Kidney (tissue), 14 donors: ENCODE data around the gene SLC11A2. TPM values are rescaled to one million over a fixed set of nuclear protein-coding genes. Genes with fewer than 3 reads are reported as not detected.

ENCODE experiments used
- DNase-seq, 5 donors: peaks; one replicate each; pipeline ENCODE4 v3.0.0-alpha.2; 2013 to 2020
- FAIRE-seq: peaks from 2 replicates; lab custom pipeline; 2012; peaks lifted over from hg19 to GRCh38; lab: Jason Lieb, UNC
- H3K27ac ChIP-seq, 2 donors: one replicate each; pipeline ENCODE4 v1.7.0; 2013; ENCODE audit warnings: low read depth in 2 of 2, low read length in 2 of 2, inconsistent platforms in 1 of 2
- H3K27me3 ChIP-seq: one replicate; pipeline ENCODE4 v1.7.1; 2013; ENCODE audit warnings: low read length, inconsistent platforms; ENCODE audit not compliant: control insufficient read depth, insufficient read depth
- H3K36me3 ChIP-seq, 3 donors: one replicate each; pipeline versions ENCODE4 v1.7.0 to v1.7.1; 2013; ENCODE audit warnings: low read length in 3 of 3, control low read depth in 1 of 3, inconsistent platforms in 1 of 3; ENCODE audit not compliant: insufficient read depth in 3 of 3, control insufficient read depth in 2 of 3
- H3K4me1 ChIP-seq, 3 donors: one replicate each; pipeline versions ENCODE4 v1.7.0 to v1.7.1; 2013; ENCODE audit warnings: low read length in 3 of 3, inconsistent platforms in 1 of 3, low read depth in 1 of 3; ENCODE audit not compliant: control insufficient read depth in 2 of 3, insufficient read depth in 2 of 3
- H3K4me3 ChIP-seq, 3 donors: one replicate each; pipeline versions ENCODE4 v1.7.0 to v1.8.1; 2013; ENCODE audit warnings: low read length in 3 of 3, control low read depth in 1 of 3, inconsistent platforms in 1 of 3
- H3K9ac ChIP-seq, 3 donors: one replicate each; pipeline versions ENCODE4 v1.7.0 to v1.7.1; 2013; ENCODE audit warnings: low read length in 3 of 3, control low read depth in 1 of 3, inconsistent platforms in 1 of 3
- H3K9me3 ChIP-seq, 3 donors: one replicate each; pipeline versions ENCODE4 v1.7.0 to v1.7.1; 2013; ENCODE audit warnings: low read length in 3 of 3, control low read depth in 1 of 3, inconsistent platforms in 1 of 3; ENCODE audit not compliant: control insufficient read depth in 2 of 3, insufficient read depth in 1 of 3
- CTCF ChIP-seq: IDR thresholded peaks from 3 replicates; pipeline ENCODE4 v1.5.1; 2012; ENCODE audit warnings: mild to moderate bottlenecking, moderate library complexity, borderline replicate concordance; ENCODE audit not compliant: insufficient read depth; ENCODE audit errors: extremely low read depth
- intact Hi-C: fragments of 100-400 bp; cut with DNase I; formaldehyde crosslinking; loops from one replicate; pipeline ENCODE4 v1.11.1; 2022
- polyA plus RNA-seq: library from polyadenylated mRNA; stranded (reverse); fragments of 350-450 nt; fragmentation: Illumina TruSeq; extraction: RNeasy Lipid Tissue Mini Kit (QIAGEN cat#74804); gene quantifications from one replicate; pipeline ENCODE4 v1.2.3, GENCODE V29; 2014; ENCODE audit warnings: low read depth, low replicate concordance; ENCODE audit not compliant: insufficient read depth
- total RNA-seq: library from RNA; stranded (reverse); fragmentation: NEBNext Ultra II Directional; extraction: Animal tissue kit (Norgen Biotek cat#: 25700); gene quantifications from one replicate; pipeline ENCODE4 v1.2.1, GENCODE V29; 2021
- donor health status: control.
- donor health status: control.
- donor health status: control.
- donor health status: control.
- donor health status: control.
- donor health status: DM: yes; HTN: yes; CAD: no.
- donor health status: Normal renal cell carcinoma (clear cell type).

Gene SLC11A2
- total and polyA plus RNA-seq, 2 donors from 2014 or later, result 22.3 to 90.2 TPM

- Histone ChIP-seq H3K4me3 (no peak overlapping the region), H3K9me3 (no peaks in the 10 kb centered on the region), H3K9ac (no peak overlapping the region), H3K27me3 (no peaks in the 10 kb centered on the region), H3K27ac (no peak overlapping the region), H3K4me1 (no peaks in the 10 kb centered on the region), H3K36me3 (no peaks in the 10 kb centered on the region)
- intact Hi-C loops, result no loop called here
- TF ChIP-seq CTCF, result no peak
- DNase-seq, result no peak
- no peak for FAIRE-seq
These were observed 76.3 kb downstream of the SLC11A2 start for GRCh38 chr12:50949801-50950302.

- intact Hi-C loops, result no loop called here
- Histone ChIP-seq H3K36me3 (no peaks in the 10 kb centered on the region), H3K27ac (no peak overlapping the region), H3K27me3 (no peaks in the 10 kb centered on the region), H3K9me3 (no peaks in the 10 kb centered on the region), H3K4me1 (no peaks in the 10 kb centered on the region), H3K4me3 (no peak overlapping the region), H3K9ac (no peak overlapping the region)
- no peak for TF ChIP-seq CTCF
- DNase-seq (no peak), FAIRE-seq (no peak)
These were observed 77.4 kb downstream of the SLC11A2 start for GRCh38 chr12:50948798-50949197.

- H3K27me3 ChIP-seq, result no peaks in the 10 kb centered on the region
- intact Hi-C loops, result no loop called here
- no peak for FAIRE-seq
- no peaks in the 10 kb centered on the region for H3K36me3 ChIP-seq
- no peak overlapping the region for H3K27ac ChIP-seq
- no peaks in the 10 kb centered on the region for H3K4me1 ChIP-seq
- no peak overlapping the region for H3K9ac ChIP-seq
- no peak for DNase-seq
- no peak for TF ChIP-seq CTCF
- no peaks in the 10 kb centered on the region for H3K9me3 ChIP-seq
- no peak overlapping the region for H3K4me3 ChIP-seq
These were observed 78.1 kb downstream of the SLC11A2 start for GRCh38 chr12:50947933-50948626.

GRCh38 chr12:50937653-50938052 is 88.5 kb downstream of the SLC11A2 start:
- H3K27ac ChIP-seq, result no peak overlapping the region
- intact Hi-C loops, result no loop called here

More at GRCh38 chr12:50937653-50938052, 88.5 kb downstream of the SLC11A2 start:
- peaks cover 0 to 6% (median 2%) of the 10 kb centered on the region in 3 donors for H3K9me3 ChIP-seq
- no peaks in the 10 kb centered on the region for H3K36me3 ChIP-seq
- no peak overlapping the region for H3K9ac ChIP-seq
- H3K27me3 ChIP-seq, result no peaks in the 10 kb centered on the region
- peaks cover 0 to 21% (median 14%) of the 10 kb centered on the region in 3 donors for H3K4me1 ChIP-seq
- TF ChIP-seq CTCF, result no peak
- no peak overlapping the region for H3K4me3 ChIP-seq
- no peak for FAIRE-seq
- DNase-seq, result no peak
